ENCODE measurements around the gene ATP8A2.

ATP8A2 gene

GRCh38 chr13:25380082-25380481, 8.3 kb downstream of the ATP8A2 start:
- H3K27ac ChIP-seq = no peak overlapping the region
- no peak overlapping the region for H3K4me3 ChIP-seq

GRCh38 chr13:25380741-25381324, 9.1 kb downstream of the ATP8A2 start:
- H3K27ac ChIP-seq = no peak overlapping the region
- H3K4me3 ChIP-seq = no peak overlapping the region

GRCh38 chr13:25384758-25385410, 13.1 kb downstream of the ATP8A2 start:
- Histone ChIP-seq H3K4me3 (no peak overlapping the region), H3K27ac (no peak overlapping the region)

- no peak overlapping the region for H3K4me3 ChIP-seq
- no peak overlapping the region for H3K27ac ChIP-seq
Observed at GRCh38 chr13:25391932-25392331, 20.2 kb downstream of the ATP8A2 start.

GRCh38 chr13:25394402-25395060, 22.8 kb downstream of the ATP8A2 start:
- no peak overlapping the region for H3K4me3 ChIP-seq
- H3K27ac ChIP-seq = no peak overlapping the region

GRCh38 chr13:25397763-25398162, 26.0 kb downstream of the ATP8A2 start:
- Histone ChIP-seq H3K27ac (no peak overlapping the region), H3K4me3 (no peak overlapping the region)

- Histone ChIP-seq H3K27ac (no peak overlapping the region), H3K4me3 (no peak overlapping the region)
Observed at GRCh38 chr13:25400925-25401324, 29.2 kb downstream of the ATP8A2 start.

- no peak overlapping the region for H3K4me3 ChIP-seq
- no peak overlapping the region for H3K27ac ChIP-seq
Observed at GRCh38 chr13:25401958-25402357, 30.2 kb downstream of the ATP8A2 start.

GRCh38 chr13:25406377-25406776, 34.6 kb downstream of the ATP8A2 start:
- Histone ChIP-seq H3K27ac (no peak overlapping the region), H3K4me3 (no peak overlapping the region)

GRCh38 chr13:25409938-25410337, 38.2 kb downstream of the ATP8A2 start:
- Histone ChIP-seq H3K4me3 (no peak overlapping the region), H3K27ac (no peak overlapping the region)

GRCh38 chr13:25415241-25415640, 43.5 kb downstream of the ATP8A2 start:
- H3K4me3 ChIP-seq = no peak overlapping the region
- no peak overlapping the region for H3K27ac ChIP-seq

- H3K4me3 ChIP-seq = no peak overlapping the region
- H3K27ac ChIP-seq = no peak overlapping the region
Observed at GRCh38 chr13:25417535-25417934, 45.8 kb downstream of the ATP8A2 start.

- Histone ChIP-seq H3K27ac (no peak overlapping the region), H3K4me3 (no peak overlapping the region)
Observed at GRCh38 chr13:25420161-25420560, 48.4 kb downstream of the ATP8A2 start.

- no peak overlapping the region for H3K27ac ChIP-seq
- no peak overlapping the region for H3K4me3 ChIP-seq
Observed at GRCh38 chr13:25421612-25422011, 49.8 kb downstream of the ATP8A2 start.

- Histone ChIP-seq H3K27ac (no peak overlapping the region), H3K4me3 (no peak overlapping the region)
Observed at GRCh38 chr13:25422153-25422552, 50.4 kb downstream of the ATP8A2 start.

- Histone ChIP-seq H3K27ac (no peak overlapping the region), H3K4me3 (no peak overlapping the region)
Observed at GRCh38 chr13:25423831-25424230, 52.1 kb downstream of the ATP8A2 start.

GRCh38 chr13:25429466-25429865, 57.7 kb downstream of the ATP8A2 start:
- H3K27ac ChIP-seq = no peak overlapping the region

GRCh38 chr13:25432691-25433090, 60.9 kb downstream of the ATP8A2 start:
- H3K27ac ChIP-seq = no peak overlapping the region
- H3K4me3 ChIP-seq = no peak overlapping the region

More at GRCh38 chr13:25429466-25429865, 57.7 kb downstream of the ATP8A2 start:
- H3K4me3 ChIP-seq = no peak overlapping the region

GRCh38 chr13:25440061-25440460, 68.3 kb downstream of the ATP8A2 start:
- Histone ChIP-seq H3K4me3 (no peak overlapping the region), H3K27ac (no peak overlapping the region)

- no peak overlapping the region for H3K27ac ChIP-seq
- H3K4me3 ChIP-seq = no peak overlapping the region
Observed at GRCh38 chr13:25446261-25446660, 74.5 kb downstream of the ATP8A2 start.

- no peak overlapping the region for H3K27ac ChIP-seq
- no peak overlapping the region for H3K4me3 ChIP-seq
Observed at GRCh38 chr13:25447396-25447795, 75.6 kb downstream of the ATP8A2 start.
